ENCODE measurements around the gene ARMC5. TPM values are rescaled to one million over a fixed set of nuclear protein-coding genes. Genes with fewer than 3 reads are reported as not detected.
"Not testable (repeated sequence)": the region's sequence is repeated elsewhere in the genome, so short reads cannot be mapped to it uniquely, and the experiment has no call there.

Gene ARMC5
- total RNA-seq, 1 donor from 2014 or later: 11.5 TPM

GRCh38 chr16:31440516-31441184 is 18.7 kb upstream of the ARMC5 start:
- Mint-ChIP-seq H3K9me3 (ENCODE audit: unreplicated experiment) (no peaks in the 10 kb centered on the region), H3K36me3 (ENCODE audit: low read depth, unreplicated experiment) (no peaks in the 10 kb centered on the region), H3K4me1 (ENCODE audit: low read depth, unreplicated experiment) (no peaks in the 10 kb centered on the region), H3K27ac (ENCODE audit: unreplicated experiment) (no peak overlapping the region), H3K27me3 (ENCODE audit: low read depth, unreplicated experiment) (peaks cover 11% of the 10 kb centered on the region), H3K4me3 (ENCODE audit: unreplicated experiment) (no peak overlapping the region)
- Histone ChIP-seq H4K20me1 (ENCODE audit: insufficient read depth, low read length) (no peaks in the 10 kb centered on the region), H3K79me2 (ENCODE audit: insufficient read depth, low read length) (no peaks in the 10 kb centered on the region), H3K27me3 (ENCODE audit: insufficient read depth, low read length) (no peaks in the 10 kb centered on the region), H3K4me3 (ENCODE audit: insufficient read depth, low read depth, low read length) (no peak overlapping the region), H3K9ac (ENCODE audit: low read length) (no peak overlapping the region), H3K4me1 (ENCODE audit: insufficient read depth, low read length) (no peaks in the 10 kb centered on the region), H3K27ac (ENCODE audit: low read depth, low read length) (no peak overlapping the region), H2AFZ (ENCODE audit: low read depth, low read length) (no peak overlapping the region), H3K9me3 (ENCODE audit: insufficient read depth, low read depth, low read length) (no peaks in the 10 kb centered on the region), H3K36me3 (ENCODE audit: insufficient read depth, low read length) (no peaks in the 10 kb centered on the region), H3K4me2 (ENCODE audit: low read length) (no peak overlapping the region)
- FAIRE-seq (no peak), DNase-seq (ENCODE audit: low read depth) (no peak)
- no peak for TF ChIP-seq CTCF (IDR thresholded peaks at IDR 0.05; ENCODE audit: insufficient read depth, low read depth, low read length)
- TF ChIP-seq EZH2 (IDR thresholded peaks at IDR 0.05; ENCODE audit: insufficient read depth, low read length): no peak

- peak overlapping the region; percentile 83 for H3K4me3 Mint-ChIP-seq (ENCODE audit: unreplicated experiment)
- Histone ChIP-seq H3K9me3 (ENCODE audit: insufficient read depth, low read depth, low read length) (no peaks in the 10 kb centered on the region), H3K4me1 (ENCODE audit: insufficient read depth, low read length) (no peaks in the 10 kb centered on the region), H3K27me3 (ENCODE audit: insufficient read depth, low read length) (no peaks in the 10 kb centered on the region), H3K9ac (ENCODE audit: low read length) (no peak overlapping the region), H4K20me1 (ENCODE audit: insufficient read depth, low read length) (no peaks in the 10 kb centered on the region), H3K4me3 (ENCODE audit: insufficient read depth, low read depth, low read length) (no peak overlapping the region), H3K27ac (ENCODE audit: low read depth, low read length) (no peak overlapping the region), H3K79me2 (ENCODE audit: insufficient read depth, low read length) (no peaks in the 10 kb centered on the region), H3K4me2 (ENCODE audit: low read length) (peak overlapping the region; percentile 98), H2AFZ (ENCODE audit: low read depth, low read length) (no peak overlapping the region), H3K36me3 (ENCODE audit: insufficient read depth, low read length) (no peaks in the 10 kb centered on the region)
- FAIRE-seq (no peak), DNase-seq (ENCODE audit: low read depth) (no peak)
- peak overlapping the region; percentile 87 for H3K27ac Mint-ChIP-seq (ENCODE audit: unreplicated experiment)
- H3K4me1 Mint-ChIP-seq (ENCODE audit: low read depth, unreplicated experiment): no peaks in the 10 kb centered on the region
- peaks cover 5% of the 10 kb centered on the region for H3K27me3 Mint-ChIP-seq (ENCODE audit: low read depth, unreplicated experiment)
- H3K36me3 Mint-ChIP-seq (ENCODE audit: low read depth, unreplicated experiment): no peaks in the 10 kb centered on the region
- no peaks in the 10 kb centered on the region for H3K9me3 Mint-ChIP-seq (ENCODE audit: unreplicated experiment)
- TF ChIP-seq EZH2 (IDR thresholded peaks at IDR 0.05; ENCODE audit: insufficient read depth, low read length) (no peak), CTCF (IDR thresholded peaks at IDR 0.05; ENCODE audit: insufficient read depth, low read depth, low read length) (no peak)
These were observed 17.3 kb upstream of the ARMC5 start for GRCh38 chr16:31441956-31442355.

- H3K27ac ChIP-seq (ENCODE audit: low read depth, low read length); H3K4me1 Mint-ChIP-seq (ENCODE audit: low read depth, unreplicated experiment); H3K27me3 ChIP-seq (ENCODE audit: insufficient read depth, low read length); H3K4me1 ChIP-seq (ENCODE audit: insufficient read depth, low read length); H3K36me3 Mint-ChIP-seq (ENCODE audit: low read depth, unreplicated experiment); H3K4me2 ChIP-seq (ENCODE audit: low read length); FAIRE-seq; H3K9ac ChIP-seq (ENCODE audit: low read length); H3K36me3 ChIP-seq (ENCODE audit: insufficient read depth, low read length); H3K4me3 ChIP-seq (ENCODE audit: insufficient read depth, low read depth, low read length); H3K27ac Mint-ChIP-seq (ENCODE audit: unreplicated experiment); H3K27me3 Mint-ChIP-seq (ENCODE audit: low read depth, unreplicated experiment); H3K79me2 ChIP-seq (ENCODE audit: insufficient read depth, low read length); H3K9me3 ChIP-seq (ENCODE audit: insufficient read depth, low read depth, low read length); H2AFZ ChIP-seq (ENCODE audit: low read depth, low read length); DNase-seq (ENCODE audit: low read depth); H4K20me1 ChIP-seq (ENCODE audit: insufficient read depth, low read length); H3K9me3 Mint-ChIP-seq (ENCODE audit: unreplicated experiment); H3K4me3 Mint-ChIP-seq (ENCODE audit: unreplicated experiment): not testable (repeated sequence)
These were observed 13.4 kb upstream of the ARMC5 start for GRCh38 chr16:31445931-31446330.
